Gastroesophageal sphincter (tissue), 3 donors: ENCODE data around the gene BDH1.

Source experiments
- EP300 ChIP-seq: sonication (generic); formaldehyde crosslinking; IDR thresholded peaks from one replicate; pipeline ENCODE4 v1.6.1; 2017; ENCODE audit warnings: antibody characterized with exemption, mild to moderate bottlenecking
- POLR2A ChIP-seq, 2 donors: fragments of 450-650 bp; IDR thresholded peaks; one replicate each; pipeline ENCODE4 v1.6.1; 2017; ENCODE audit warnings: antibody characterized with exemption in 2 of 2, mild to moderate bottlenecking in 2 of 2, moderate library complexity in 1 of 2
- POLR2AphosphoS5 ChIP-seq: sonication (generic); formaldehyde crosslinking; IDR thresholded peaks from one replicate; pipeline ENCODE4 v1.6.1; 2017; ENCODE audit warnings: antibody characterized with exemption
- TF ChIP-seq, protein P1 (sequence below), 4 experiments: fragments of 200-600 bp in 2 of 4; fragments of 450-650 bp in 2 of 4; sonication (generic) in 1 of 4; IDR thresholded peaks; one replicate each; pipeline ENCODE4 v1.5.1; 2017 to 2019; ENCODE audit warnings: antibody characterized with exemption in 4 of 4, mild to moderate bottlenecking in 2 of 4, moderate library complexity in 2 of 4

DNA sequence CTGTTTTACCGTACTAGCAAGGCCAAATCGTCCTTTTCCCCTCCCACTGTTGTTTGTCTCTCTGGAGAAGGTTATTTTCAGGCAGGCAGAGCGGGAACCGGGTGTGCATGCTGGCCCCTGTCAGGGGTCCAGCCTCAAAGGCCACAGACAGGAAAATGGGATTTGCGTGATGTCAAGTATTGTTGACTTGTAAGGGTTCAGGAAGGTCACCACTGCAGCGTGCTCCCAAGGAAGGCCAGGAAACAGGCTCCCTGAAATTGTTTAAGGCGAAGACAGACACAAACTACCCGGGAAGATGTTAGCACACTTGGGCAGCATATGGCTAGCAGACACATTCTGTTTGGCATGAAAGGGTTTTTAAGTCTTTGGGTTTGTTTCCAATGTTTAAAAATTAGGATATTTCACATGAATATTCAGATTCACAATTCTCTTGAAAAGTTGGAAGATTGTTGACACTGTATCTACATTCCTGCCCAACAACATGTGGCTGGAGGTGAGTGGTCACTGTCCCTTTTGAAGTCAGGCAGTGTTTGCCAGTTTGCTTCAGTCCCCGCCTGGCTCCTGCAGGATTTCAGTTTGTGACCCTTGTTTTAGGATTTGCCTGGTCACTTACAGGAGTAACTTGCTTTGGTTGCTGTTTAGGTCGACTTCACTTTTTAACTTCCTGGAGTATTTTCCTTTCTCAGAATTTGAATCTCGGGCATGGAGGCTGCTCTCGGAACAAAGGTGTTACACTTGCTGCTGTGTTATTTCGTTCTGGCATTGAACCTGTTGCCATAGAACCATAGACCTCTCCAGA lies 90.4 kb downstream of the BDH1 start:
- TF ChIP-seq EP300 (no peak), POLR2A (IDR thresholded peaks at IDR 0.05) (no peak), POLR2AphosphoS5 (no peak)
- TF ChIP-seq, protein P1, sequence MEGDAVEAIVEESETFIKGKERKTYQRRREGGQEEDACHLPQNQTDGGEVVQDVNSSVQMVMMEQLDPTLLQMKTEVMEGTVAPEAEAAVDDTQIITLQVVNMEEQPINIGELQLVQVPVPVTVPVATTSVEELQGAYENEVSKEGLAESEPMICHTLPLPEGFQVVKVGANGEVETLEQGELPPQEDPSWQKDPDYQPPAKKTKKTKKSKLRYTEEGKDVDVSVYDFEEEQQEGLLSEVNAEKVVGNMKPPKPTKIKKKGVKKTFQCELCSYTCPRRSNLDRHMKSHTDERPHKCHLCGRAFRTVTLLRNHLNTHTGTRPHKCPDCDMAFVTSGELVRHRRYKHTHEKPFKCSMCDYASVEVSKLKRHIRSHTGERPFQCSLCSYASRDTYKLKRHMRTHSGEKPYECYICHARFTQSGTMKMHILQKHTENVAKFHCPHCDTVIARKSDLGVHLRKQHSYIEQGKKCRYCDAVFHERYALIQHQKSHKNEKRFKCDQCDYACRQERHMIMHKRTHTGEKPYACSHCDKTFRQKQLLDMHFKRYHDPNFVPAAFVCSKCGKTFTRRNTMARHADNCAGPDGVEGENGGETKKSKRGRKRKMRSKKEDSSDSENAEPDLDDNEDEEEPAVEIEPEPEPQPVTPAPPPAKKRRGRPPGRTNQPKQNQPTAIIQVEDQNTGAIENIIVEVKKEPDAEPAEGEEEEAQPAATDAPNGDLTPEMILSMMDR (IDR thresholded peaks at IDR 0.05), result no peak
